ENCODE data around the gene COPG2.

GRCh38 chr7:130593033-130593432, 75.5 kb downstream of the COPG2 start:
- TF ChIP-seq, protein P1, sequence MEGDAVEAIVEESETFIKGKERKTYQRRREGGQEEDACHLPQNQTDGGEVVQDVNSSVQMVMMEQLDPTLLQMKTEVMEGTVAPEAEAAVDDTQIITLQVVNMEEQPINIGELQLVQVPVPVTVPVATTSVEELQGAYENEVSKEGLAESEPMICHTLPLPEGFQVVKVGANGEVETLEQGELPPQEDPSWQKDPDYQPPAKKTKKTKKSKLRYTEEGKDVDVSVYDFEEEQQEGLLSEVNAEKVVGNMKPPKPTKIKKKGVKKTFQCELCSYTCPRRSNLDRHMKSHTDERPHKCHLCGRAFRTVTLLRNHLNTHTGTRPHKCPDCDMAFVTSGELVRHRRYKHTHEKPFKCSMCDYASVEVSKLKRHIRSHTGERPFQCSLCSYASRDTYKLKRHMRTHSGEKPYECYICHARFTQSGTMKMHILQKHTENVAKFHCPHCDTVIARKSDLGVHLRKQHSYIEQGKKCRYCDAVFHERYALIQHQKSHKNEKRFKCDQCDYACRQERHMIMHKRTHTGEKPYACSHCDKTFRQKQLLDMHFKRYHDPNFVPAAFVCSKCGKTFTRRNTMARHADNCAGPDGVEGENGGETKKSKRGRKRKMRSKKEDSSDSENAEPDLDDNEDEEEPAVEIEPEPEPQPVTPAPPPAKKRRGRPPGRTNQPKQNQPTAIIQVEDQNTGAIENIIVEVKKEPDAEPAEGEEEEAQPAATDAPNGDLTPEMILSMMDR (IDR thresholded peaks at IDR 0.05): no peak
- no peak for TF ChIP-seq POLR2A (IDR thresholded peaks at IDR 0.05)
